Chondrocyte (in vitro differentiated cells): ENCODE data around the gene SYT7. TPM values are rescaled to one million over a fixed set of nuclear protein-coding genes. Genes with fewer than 3 reads are reported as not detected.

ENCODE experiments used
- DNase-seq: peaks from one replicate; pipeline ENCODE4 v3.0.0; 2021; ENCODE audit warnings: mixed read lengths, low spot score
- H3K27ac Mint-ChIP-seq: one replicate; pipeline ENCODE4 v1.8.0; 2021; ENCODE audit warnings: mild to moderate bottlenecking, moderate library complexity, mixed read lengths; ENCODE audit not compliant: unreplicated experiment
- H3K27me3 Mint-ChIP-seq: 2 replicates; pipeline ENCODE4 v1.8.0; 2021; ENCODE audit warnings: low read depth, mixed read lengths
- H3K36me3 Mint-ChIP-seq: 2 replicates; pipeline ENCODE4 v1.8.0; 2021; ENCODE audit warnings: low read depth, mixed read lengths
- H3K4me1 Mint-ChIP-seq: 2 replicates; pipeline ENCODE4 v1.8.0; 2021; ENCODE audit warnings: low read depth, mild to moderate bottlenecking, mixed read lengths
- H3K4me3 Mint-ChIP-seq: one replicate; pipeline ENCODE4 v1.8.0; 2021; ENCODE audit warnings: mild to moderate bottlenecking, moderate library complexity, mixed read lengths; ENCODE audit not compliant: unreplicated experiment
- H3K9me3 Mint-ChIP-seq: 2 replicates; pipeline ENCODE4 v1.8.0; 2021; ENCODE audit warnings: low read depth, mixed read lengths
- CTCF ChIP-seq: fragments of 200-600 bp; sonication (generic); IDR thresholded peaks from 2 replicates; pipeline ENCODE4 v1.5.0; 2021; ENCODE audit warnings: antibody characterized with exemption, mild to moderate bottlenecking, moderate library complexity
- long read RNA-seq: library from polyadenylated mRNA; stranded (forward); transcript quantifications from one replicate; pipeline ENCODE4 v2.0.0, GENCODE V29; 2021
- total RNA-seq: library from RNA; stranded (reverse); gene quantifications from 3 replicates; pipeline ENCODE4 v1.2.1, GENCODE V29; 2021

Gene SYT7, protein sequence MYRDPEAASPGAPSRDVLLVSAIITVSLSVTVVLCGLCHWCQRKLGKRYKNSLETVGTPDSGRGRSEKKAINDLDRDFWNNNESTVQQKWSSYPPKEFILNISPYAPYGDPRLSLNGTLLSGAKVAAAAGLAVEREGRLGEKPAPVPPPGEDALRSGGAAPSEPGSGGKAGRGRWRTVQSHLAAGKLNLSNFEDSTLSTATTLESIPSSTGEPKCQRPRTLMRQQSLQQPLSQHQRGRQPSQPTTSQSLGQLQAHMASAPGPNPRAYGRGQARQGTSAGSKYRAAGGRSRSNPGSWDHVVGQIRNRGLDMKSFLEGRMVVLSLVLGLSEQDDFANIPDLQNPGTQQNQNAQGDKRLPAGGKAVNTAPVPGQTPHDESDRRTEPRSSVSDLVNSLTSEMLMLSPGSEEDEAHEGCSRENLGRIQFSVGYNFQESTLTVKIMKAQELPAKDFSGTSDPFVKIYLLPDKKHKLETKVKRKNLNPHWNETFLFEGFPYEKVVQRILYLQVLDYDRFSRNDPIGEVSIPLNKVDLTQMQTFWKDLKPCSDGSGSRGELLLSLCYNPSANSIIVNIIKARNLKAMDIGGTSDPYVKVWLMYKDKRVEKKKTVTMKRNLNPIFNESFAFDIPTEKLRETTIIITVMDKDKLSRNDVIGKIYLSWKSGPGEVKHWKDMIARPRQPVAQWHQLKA
- total RNA-seq = 0.92 to 2.0 TPM (median 1.5 TPM) in 3 replicates
- long read RNA-seq = 0 reads

DNA sequence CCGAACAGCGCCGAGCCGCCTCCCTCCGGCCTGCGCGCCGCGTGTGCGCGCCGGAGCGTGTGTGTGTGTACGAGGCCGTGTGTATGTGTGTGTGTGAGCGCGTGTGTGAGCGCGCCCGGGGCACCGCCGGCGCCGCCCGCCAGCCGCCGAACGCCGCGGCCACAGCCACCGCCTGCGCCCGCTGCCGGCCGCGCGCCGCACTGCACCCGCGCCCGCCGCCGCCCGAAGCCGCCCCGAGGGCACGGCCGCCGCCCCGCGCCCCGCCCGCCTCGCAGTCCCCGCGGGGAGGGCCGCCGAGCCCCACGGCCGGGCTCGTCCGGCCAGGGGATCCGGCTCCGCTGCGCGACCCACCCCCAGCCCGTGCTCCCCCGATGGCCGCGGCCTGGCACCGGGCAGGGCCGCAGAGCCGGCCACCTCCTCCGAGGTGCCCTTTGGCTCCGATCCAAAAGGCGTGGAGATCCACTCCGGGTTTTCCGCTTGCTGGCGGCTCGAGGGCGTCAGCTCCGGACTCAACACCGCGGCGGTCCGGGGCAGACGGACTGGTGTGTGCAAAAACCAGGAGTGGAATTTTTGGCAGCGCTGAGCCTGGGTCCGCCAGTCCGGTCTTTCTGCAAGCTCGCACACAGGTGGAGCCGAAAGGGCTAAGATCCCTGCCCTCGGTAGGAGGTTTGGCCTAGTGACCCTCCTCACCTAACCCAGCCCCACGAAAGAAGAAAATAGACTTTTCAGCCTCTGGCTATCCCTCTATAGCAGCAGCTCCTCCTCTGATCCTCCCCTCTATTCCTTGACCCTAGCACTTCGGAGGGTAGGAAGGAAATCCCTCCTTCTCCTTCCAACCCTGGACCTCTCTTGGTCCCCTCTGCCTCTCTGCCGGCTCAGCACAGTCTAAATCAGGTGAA, at the start of gene SYT7:
SYT7 (minus strand) TSS at position 47 of the 899 bp plus-strand sequence. CDS start 256 bp downstream, outside the sequence.
- peak within 1 kb of the TSS; percentile 69 for H3K4me3 Mint-ChIP-seq

GRCh38 chr11:61630089-61630488, 49.2 kb upstream of the SYT7 start:
- H3K9me3 Mint-ChIP-seq = no peaks in the 10 kb centered on the region
- H3K4me1 Mint-ChIP-seq = peaks cover 21% of the 10 kb centered on the region
- DNase-seq = no peak
- H3K27me3 Mint-ChIP-seq = peaks cover 10% of the 10 kb centered on the region
- H3K27ac Mint-ChIP-seq = no peak overlapping the region
- no peaks in the 10 kb centered on the region for H3K36me3 Mint-ChIP-seq
- TF ChIP-seq CTCF = no peak
- no peak overlapping the region for H3K4me3 Mint-ChIP-seq

More for the DNA sequence above, at the start of gene SYT7:
- peak; percentile 43 for TF ChIP-seq CTCF
- DNase-seq = peak; percentile 98
- Mint-ChIP-seq H3K4me1 (peaks cover 5% of the 10 kb centered on the region), H3K27ac (no peak within 1 kb of the TSS), H3K27me3 (peaks cover 37% of the 10 kb centered on the region), H3K36me3 (no peaks in the 10 kb centered on the region), H3K9me3 (no peaks in the 10 kb centered on the region)

DNA sequence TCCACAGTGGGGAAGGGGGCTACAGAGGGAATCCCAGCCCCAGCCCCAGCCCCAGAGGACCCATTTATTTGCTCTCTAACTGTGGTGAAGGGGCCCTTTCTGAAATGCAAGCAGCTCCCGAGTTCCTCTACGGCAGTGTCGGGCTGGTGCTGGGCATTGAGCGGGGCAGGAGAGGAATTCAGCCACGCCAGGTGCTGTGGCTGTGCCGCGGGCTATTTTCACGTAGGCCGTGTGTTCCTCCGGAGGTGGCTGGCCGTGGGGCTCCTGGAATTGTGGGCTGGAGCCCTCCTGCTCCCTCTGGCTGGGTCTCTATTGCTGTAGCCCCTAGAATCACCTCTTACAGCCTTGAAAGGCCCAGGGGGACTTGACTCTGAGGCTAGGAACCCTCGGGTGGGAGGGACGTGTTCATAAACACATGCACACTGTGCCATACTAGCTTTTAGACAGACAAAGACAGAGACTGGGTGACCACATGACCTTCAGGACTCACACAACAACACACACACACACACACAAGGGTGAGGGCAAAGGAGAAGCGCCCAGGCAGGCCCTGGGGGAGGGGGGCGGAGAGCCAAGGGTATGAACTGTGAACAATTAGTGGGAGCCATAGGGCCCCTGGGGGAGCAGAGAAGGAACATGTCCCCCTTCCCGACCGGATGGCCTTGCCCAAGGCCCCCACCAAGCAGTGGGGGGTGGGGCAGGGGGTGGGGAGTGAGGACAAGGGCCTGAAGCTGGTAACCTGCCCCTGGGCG, 48.4 kb upstream of the SYT7 start:
- H3K4me3 Mint-ChIP-seq = no peak overlapping the region
- no peaks in the 10 kb centered on the region for H3K9me3 Mint-ChIP-seq
- DNase-seq = no peak
- no peak overlapping the region for H3K27ac Mint-ChIP-seq
- H3K4me1 Mint-ChIP-seq = peaks cover 21% of the 10 kb centered on the region
- no peak for TF ChIP-seq CTCF
- peaks cover 10% of the 10 kb centered on the region for H3K27me3 Mint-ChIP-seq
- H3K36me3 Mint-ChIP-seq = peaks cover 1% of the 10 kb centered on the region

GRCh38 chr11:61628662-61628970, 47.7 kb upstream of the SYT7 start:
- Mint-ChIP-seq H3K27ac (no peak overlapping the region), H3K36me3 (peaks cover 1% of the 10 kb centered on the region), H3K27me3 (peaks cover 10% of the 10 kb centered on the region), H3K4me1 (peaks cover 21% of the 10 kb centered on the region), H3K9me3 (no peaks in the 10 kb centered on the region), H3K4me3 (no peak overlapping the region)
- no peak for TF ChIP-seq CTCF
- no peak for DNase-seq
